K562 (cell line): ENCODE measurements around the gene TK1. TPM values are rescaled to one million over a fixed set of nuclear protein-coding genes. Genes with fewer than 3 reads are reported as not detected.
A peak's percentile ranks its signal among the peaks of the same experiment; 100 is the strongest.

Experiments used
- ATAC-seq: fragments of 200-7000 bp; cut with Tn5 transposase; 3 replicates; pipeline ENCODE4 v1.9.1; 2020; ENCODE audit warnings: moderate library complexity
- BruUV-seq: library from RNA; stranded (reverse); fragments of 400-500 nt; replicated peaks from 2 replicates; lab custom pipeline; 2021; lab: Mats Ljungman, UMichigan
- CTCF ChIA-PET: fragments of 300-600 bp; formaldehyde crosslinking; extraction: SDS; loops from one replicate; lab custom pipeline; 2021; ENCODE audit warnings: low intra/inter-chr PET ratio; lab: Yijun Ruan, JAX
- POLR2A ChIA-PET: fragments of 300-600, 350-650 bp; sonication (Branson Sonifier 250); formaldehyde crosslinking; extraction: SDS; loops from one replicate; lab custom pipeline; 2021; ENCODE audit warnings: antibody characterized with exemption, inconsistent platforms; lab: Yijun Ruan, JAX
- DNase-seq, 4 experiments: peaks; one replicate each; pipeline versions ENCODE4 v3.0.0 to v3.0.0-alpha.2; 2011 to 2018; ENCODE audit warnings: low spot score in 3 of 4, mixed read lengths in 3 of 4; ENCODE audit errors: extremely low read depth in 1 of 4
- FAIRE-seq: peaks from 2 replicates; lab custom pipeline; 2011; peaks lifted over from hg19 to GRCh38; lab: Jason Lieb, UNC
- H2AFZ ChIP-seq: 2 replicates; pipeline ENCODE4 v1.6.0; 2011; ENCODE audit warnings: low read depth, low read length, control low read depth, inconsistent platforms
- H3K27ac ChIP-seq: fragments of 200-600 bp; 3 replicates; pipeline ENCODE4 v1.8.0; 2011; ENCODE audit warnings: low read depth, mild to moderate bottlenecking, control low read depth, inconsistent platforms, low read length, moderate library complexity, mixed read lengths; ENCODE audit errors: extremely low read depth
- H3K27me3 ChIP-seq, 2 experiments: fragments of 300-600 bp in 1 of 2; 2 replicates in 1 of 2; 3 replicates in 1 of 2; pipeline versions ENCODE4 v1.6.0 to v1.8.0; 2011; ENCODE audit warnings: inconsistent platforms in 2 of 2, low read length in 2 of 2, mild to moderate bottlenecking in 1 of 2, mixed read lengths in 1 of 2, moderate library complexity in 1 of 2; ENCODE audit not compliant: control insufficient read depth in 2 of 2, insufficient read depth in 2 of 2
- H3K36me3 ChIP-seq: fragments of 300-600 bp; 3 replicates; pipeline ENCODE4 v1.8.0; 2011; ENCODE audit warnings: mild to moderate bottlenecking, low read length, inconsistent platforms; ENCODE audit not compliant: control insufficient read depth, insufficient read depth
- H3K4me1 ChIP-seq, 2 experiments: fragments of 200-600 bp in 1 of 2; replicated peaks in 1 of 2; 2 replicates in 1 of 2; 3 replicates in 1 of 2; pipeline versions ENCODE4 v1.5.1 to v1.8.0; 2011; ENCODE audit warnings: inconsistent platforms in 2 of 2, low read length in 2 of 2, mild to moderate bottlenecking in 1 of 2, mixed read lengths in 1 of 2, moderate library complexity in 1 of 2; ENCODE audit not compliant: control insufficient read depth in 2 of 2, insufficient read depth in 2 of 2
- H3K4me2 ChIP-seq: 2 replicates; pipeline ENCODE4 v1.6.1; 2011; ENCODE audit warnings: low read length, control low read depth, inconsistent platforms, mixed read lengths; ENCODE audit not compliant: insufficient read depth
- H3K4me3 ChIP-seq: fragments of 200-600 bp; sonication (generic), shearing (Covaris generic); 2 replicates; pipeline ENCODE4 v1.5.1; 2016; ENCODE audit warnings: control low read depth, inconsistent platforms
- H3K79me2 ChIP-seq: fragments of 200-600 bp; 3 replicates; pipeline ENCODE4 v1.8.0; 2011; ENCODE audit warnings: low read length, inconsistent platforms; ENCODE audit not compliant: control insufficient read depth, insufficient read depth
- H3K9ac ChIP-seq, 2 experiments: 2 replicates each; pipeline versions ENCODE4 v1.6.0 to v1.6.1; 2011; ENCODE audit warnings: low read depth in 2 of 2, low read length in 2 of 2, control low read depth in 1 of 2, inconsistent platforms in 1 of 2, mild to moderate bottlenecking in 1 of 2, mixed read lengths in 1 of 2; ENCODE audit not compliant: insufficient read depth in 1 of 2
- H3K9me1 ChIP-seq: one replicate; pipeline ENCODE4 v1.6.0; 2011; ENCODE audit warnings: inconsistent platforms, mild to moderate bottlenecking, low read length, moderate library complexity; ENCODE audit not compliant: control insufficient read depth, insufficient read depth
- H3K9me3 ChIP-seq: replicated peaks from 2 replicates; pipeline ENCODE4 v1.5.1; 2011; ENCODE audit warnings: low read depth, low read length, inconsistent platforms; ENCODE audit not compliant: control insufficient read depth, insufficient read depth
- H4K20me1 ChIP-seq: replicated peaks from 2 replicates; pipeline ENCODE4 v1.6.1; 2011; ENCODE audit warnings: low read length, inconsistent platforms, mixed read lengths; ENCODE audit not compliant: control insufficient read depth, insufficient read depth
- ETV6 ChIP-seq, 3 experiments: fragments of 150-350 bp in 1 of 3; sonication (generic) in 1 of 3; formaldehyde crosslinking in 1 of 3; IDR thresholded peaks; 2 replicates each; pipeline versions ENCODE4 v1.6.1 to v1.8.0; 2014 to 2022; ENCODE audit warnings: borderline replicate concordance in 2 of 3, low read depth in 2 of 3, antibody characterized with exemption in 1 of 3, low read length in 1 of 3, mild to moderate bottlenecking in 1 of 3, missing genetic modification reagents in 1 of 3
- FOXP1 ChIP-seq: sonication (generic); formaldehyde crosslinking; IDR thresholded peaks from 2 replicates; pipeline ENCODE4 v1.8.0; 2022; ENCODE audit warnings: mild to moderate bottlenecking, missing genetic modification reagents
- KAT8 ChIP-seq: fragments of 450-650 bp; IDR thresholded peaks from 2 replicates; pipeline ENCODE4 v1.6.1; 2016; ENCODE audit warnings: low read depth, mild to moderate bottlenecking
- RNF219 ChIP-seq: fragments of 250-450 bp; sonication (Bioruptor Pico); IDR thresholded peaks from 2 replicates; pipeline ENCODE4 v1.5.0; 2022; ENCODE audit warnings: mild to moderate bottlenecking
- TEAD1 ChIP-seq, 2 experiments: fragments of 450-650 bp in 1 of 2; sonication (generic) in 1 of 2; formaldehyde crosslinking; IDR thresholded peaks; 2 replicates each; pipeline versions ENCODE4 v1.4.0 to v1.8.0; 2020 to 2022; ENCODE audit warnings: mild to moderate bottlenecking in 2 of 2, missing genetic modification reagents in 1 of 2
- ZFX ChIP-seq: sonication (generic); formaldehyde crosslinking; IDR thresholded peaks from 2 replicates; pipeline ENCODE4 v1.8.0; 2022; ENCODE audit warnings: mild to moderate bottlenecking, missing genetic modification reagents, moderate library complexity
- WGBS: fragments of 100-300 bp; shearing (Covaris generic); methylation state at CpG from one replicate; pipeline ENCODE4 v1.1.6; 2016; ENCODE audit warnings: low coverage, mixed read lengths; ENCODE audit not compliant: insufficient coverage; ENCODE audit errors: missing lambda C conversion rate; 5-methylcytosine and 5-hydroxymethylcytosine counted together
- in situ Hi-C: fragments of 300-500 bp; cut with MboI; formaldehyde crosslinking; loops from 4 replicates; pipeline ENCODE4 v1.15.0; 2018; ENCODE audit warnings: inconsistent platforms, mixed read lengths
- intact Hi-C: fragments of 100-400 bp; cut with micrococcal nuclease; formaldehyde crosslinking; loops from 2 replicates; pipeline ENCODE4 v1.14.2; 2022
- polyA plus RNA-seq, 8 experiments: library from polyadenylated mRNA; depleted of rRNA in 4 of 8; stranded (reverse) in 5 of 8; unstranded in 3 of 8; fragments of >200 nt; fragmentation: Nextera tagmentation in 2 of 8; fragmentation: Illumina TruSeq in 1 of 8; extraction: Ambion mirVana in 2 of 8; extraction: Trizol in 1 of 8; gene quantifications; 2 replicates each; pipeline versions ENCODE4 v1.2.1 to v1.2.3, GENCODE V29; 2011 to 2014; ENCODE audit warnings: inconsistent platforms in 1 of 8, missing spikeins in 1 of 8
- total RNA-seq, 7 experiments: library from RNA; depleted of rRNA in 6 of 7; stranded (reverse); fragments of >200 nt in 6 of 7; fragmentation: Illumina TruSeq in 2 of 7; extraction: Trizol in 2 of 7; gene quantifications; 2 replicates each; pipeline versions ENCODE4 v1.2.1 to v1.2.3, GENCODE V29; 2011 to 2021; ENCODE audit warnings: low replicate concordance in 1 of 7
- TF ChIP-seq, protein P1 (sequence below): sonication (generic); formaldehyde crosslinking; IDR thresholded peaks from 2 replicates; pipeline ENCODE4 v1.8.0; 2022; ENCODE audit warnings: missing genetic modification reagents, mild to moderate bottlenecking, moderate library complexity, borderline replicate concordance

Gene TK1
- total and polyA plus RNA-seq, 9 of the 15 experiments (the other 6 are each of a cell fraction or from before 2014, with no cell fraction given), result 8.4 to 280 (median 103) TPM

GRCh38 chr17:78147315-78147998 is 39.4 kb downstream of the TK1 start:
- intact Hi-C loops, result no loop called here
- Histone ChIP-seq H3K4me3 (peak overlapping the region; percentile 38; the same call in 1 of the 2 replicates), H2AFZ (no peak overlapping the region), H3K27ac (peak overlapping the region; percentile 85; the same call in 2 of the 3 replicates)
- in situ Hi-C loops, result no loop called here
- FAIRE-seq (peak; percentile 23), ATAC-seq (no peak)
- TF ChIP-seq KAT8 (no peak), ZFX (CRISPR knock-in tag) (0 out of 2 replicates have a peak, but pooled peaks have one; percentile 6)
- TF ChIP-seq, all 486 proteins: peak for 1
- Histone ChIP-seq H3K79me2 (peaks cover 24% of the 10 kb centered on the region), H3K9me3 (no peaks in the 10 kb centered on the region), H4K20me1 (no peaks in the 10 kb centered on the region), H3K4me1 (peaks cover 46 to 88% of the 10 kb centered on the region in 2 experiments), H3K36me3 (no peaks in the 10 kb centered on the region), H3K9me1 (peaks cover 2% of the 10 kb centered on the region), H3K9ac (peak overlapping the region; percentile 72 to 88), H3K4me2 (peak overlapping the region; percentile 89), H3K27me3 (no peaks in the 10 kb centered on the region)
- ChIA-PET POLR2A (interaction anchor here (0.6 to 0.7 kb wide), 4 partner anchors 19 to 594 kb away, joined by 3 read pairs; no protein-coding TSS in a partner anchor), CTCF (no interaction called here)
- 74% methylated on average over 5 of the region's 8 CpGs for WGBS
- TSS peak; percentile 21 for BruUV-seq
- DNase-seq, result no peak

GRCh38 chr17:78146881-78147280 is 40.0 kb downstream of the TK1 start:
- Histone ChIP-seq H3K4me3 (peak overlapping the region; percentile 38), H3K27ac (peak overlapping the region; percentile 85), H3K4me2 (peak overlapping the region; percentile 89), H3K9me1 (peaks cover 2% of the 10 kb centered on the region), H3K36me3 (no peaks in the 10 kb centered on the region), H3K9ac (peak overlapping the region; percentile 72 to 88), H4K20me1 (no peaks in the 10 kb centered on the region), H2AFZ (0 out of 2 replicates have a peak overlapping the region, but pooled peaks have one; percentile 6), H3K27me3 (no peaks in the 10 kb centered on the region), H3K4me1 (peaks cover 51 to 93% of the 10 kb centered on the region in 2 experiments), H3K9me3 (no peaks in the 10 kb centered on the region), H3K79me2 (peaks cover 24% of the 10 kb centered on the region)
- 47% methylated on average over 5 of the region's 6 CpGs for WGBS
- CTCF ChIA-PET, result no interaction called here
- BruUV-seq, result no TSS peak
- in situ Hi-C loops, result no loop called here
- intact Hi-C loops, result loop anchor here (1.0 kb wide), 1 partner anchor 17 kb away; no protein-coding TSS in a partner anchor
- POLR2A ChIA-PET, result interaction anchor here (0.7 to 0.9 kb wide), 2 partner anchors 11 to 593 kb away, joined by 3 read pairs; no protein-coding TSS in a partner anchor
- DNase-seq (no peak), ATAC-seq (no peak), FAIRE-seq (no peak)
- TF ChIP-seq, protein P1, sequence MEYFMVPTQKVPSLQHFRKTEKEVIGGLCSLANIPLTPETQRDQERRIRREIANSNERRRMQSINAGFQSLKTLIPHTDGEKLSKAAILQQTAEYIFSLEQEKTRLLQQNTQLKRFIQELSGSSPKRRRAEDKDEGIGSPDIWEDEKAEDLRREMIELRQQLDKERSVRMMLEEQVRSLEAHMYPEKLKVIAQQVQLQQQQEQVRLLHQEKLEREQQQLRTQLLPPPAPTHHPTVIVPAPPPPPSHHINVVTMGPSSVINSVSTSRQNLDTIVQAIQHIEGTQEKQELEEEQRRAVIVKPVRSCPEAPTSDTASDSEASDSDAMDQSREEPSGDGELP (CRISPR knock-in tag), result peak; percentile 32; the same call in 1 of the 2 replicates
- TF ChIP-seq TEAD1 (CRISPR knock-in tag; IDR thresholded peaks at IDR 0.05) (0 out of 4 replicates have a peak, but pooled peaks of 1 of the 2 experiments have one; percentile 2), FOXP1 (CRISPR knock-in tag) (0 out of 2 replicates have a peak, but pooled peaks have one; percentile 0), RNF219 (no peak), ETV6 (IDR thresholded peaks at IDR 0.05; ENCODE audit: borderline replicate concordance in 1 of 2, low read depth in 2 of 2, low read length in 1 of 2) (no peak), ETV6 (CRISPR knock-in tag; IDR thresholded peaks at IDR 0.05; ENCODE audit: borderline replicate concordance) (no peak)
